Panc1 (cell line): ENCODE results near the gene FAM47B. TPM values are rescaled to one million over a fixed set of nuclear protein-coding genes. Genes with fewer than 3 reads are reported as not detected.

Experiments
- ATAC-seq: fragments of 200-7000 bp; cut with Tn5 transposase; 2 replicates; pipeline ENCODE4 v1.9.1; 2020; ENCODE audit warnings: mild to moderate bottlenecking, moderate library complexity
- BruUV-seq: library from RNA; stranded (reverse); fragments of 400-500 nt; replicated peaks from 2 replicates; lab custom pipeline; 2021; lab: Mats Ljungman, UMichigan
- CTCF ChIA-PET: fragments of 300-600 bp; sonication (Branson Sonifier 250); formaldehyde crosslinking; loops from one replicate; lab custom pipeline; 2022; ENCODE audit warnings: antibody characterized with exemption; lab: Charles Lee
- POLR2A ChIA-PET: fragments of 300-600 bp; sonication (Branson Sonifier 250); formaldehyde crosslinking; loops from one replicate; lab custom pipeline; 2022; ENCODE audit warnings: antibody characterized with exemption; lab: Charles Lee
- DNase-seq: peaks from one replicate; pipeline ENCODE4 v3.0.0-alpha.2; 2010; ENCODE audit warnings: low read depth, low spot score
- H3K27ac ChIP-seq: 2 replicates; pipeline ENCODE4 v1.5.1; 2011; ENCODE audit warnings: mild to moderate bottlenecking, low read length, inconsistent platforms
- H3K27me3 ChIP-seq: fragments of 200-500 bp; sonication (Bioruptor generic); 2 replicates; pipeline ENCODE4 v1.6.0; 2014; ENCODE audit warnings: low read length, inconsistent platforms; ENCODE audit not compliant: control insufficient read depth, insufficient read depth
- H3K36me3 ChIP-seq: fragments of 200-500 bp; sonication (Bioruptor generic); 2 replicates; pipeline ENCODE4 v1.5.1; 2014; ENCODE audit warnings: inconsistent platforms, mild to moderate bottlenecking, low read length, moderate library complexity; ENCODE audit not compliant: control insufficient read depth, insufficient read depth
- H3K4me1 ChIP-seq: 2 replicates; pipeline ENCODE4 v1.5.1; 2011; ENCODE audit warnings: inconsistent platforms, mild to moderate bottlenecking, low read length, moderate library complexity; ENCODE audit not compliant: control insufficient read depth, insufficient read depth
- H3K4me3 ChIP-seq, 2 experiments: 2 replicates each; pipeline ENCODE4 v1.5.1; 2011 to 2012; ENCODE audit warnings: low read depth in 2 of 2, low read length in 2 of 2, mild to moderate bottlenecking in 2 of 2, inconsistent platforms in 1 of 2, moderate library complexity in 1 of 2
- H3K9me3 ChIP-seq: fragments of 200-500 bp; sonication (Bioruptor generic); 2 replicates; pipeline ENCODE4 v1.5.1; 2014; ENCODE audit warnings: low read depth, mild to moderate bottlenecking, inconsistent platforms, low read length, moderate library complexity; ENCODE audit not compliant: control insufficient read depth, insufficient read depth
- CTCF ChIP-seq: fragments of 450-650 bp; IDR thresholded peaks from 2 replicates; pipeline ENCODE4 v1.5.1; 2017; ENCODE audit warnings: mild to moderate bottlenecking
- POLR2AphosphoS5 ChIP-seq: IDR thresholded peaks from 2 replicates; pipeline ENCODE4 v1.6.1; 2012; ENCODE audit warnings: mild to moderate bottlenecking, low read depth, low read length, moderate library complexity
- REST ChIP-seq, 2 experiments: IDR thresholded peaks; 2 replicates each; pipeline ENCODE4 v1.6.1; 2011 to 2012; ENCODE audit warnings: low read depth in 2 of 2, control low read depth in 1 of 2, low read length in 1 of 2, mild to moderate bottlenecking in 1 of 2, moderate library complexity in 1 of 2; ENCODE audit not compliant: insufficient read depth in 1 of 2
- SIN3A ChIP-seq: IDR thresholded peaks from 2 replicates; pipeline ENCODE4 v1.6.1; 2012; ENCODE audit warnings: low read depth, mild to moderate bottlenecking, low read length, moderate library complexity, borderline replicate concordance; ENCODE audit not compliant: insufficient read depth
- TCF7L2 ChIP-seq: IDR thresholded peaks from 2 replicates; pipeline ENCODE4 v1.6.1; 2011; ENCODE audit warnings: mild to moderate bottlenecking, low read depth, low read length, inconsistent platforms
- in situ Hi-C: cut with HindIII; loops from 2 replicates; pipeline ENCODE4 v1.10.0; 2016; ENCODE audit warnings: low sequenced_read_pairs, low pct_unique_long_range_greater_than_20kb
- intact Hi-C: fragments of 100-400 bp; cut with micrococcal nuclease; formaldehyde crosslinking; loops from one replicate; pipeline ENCODE4 v1.10.0; 2022; ENCODE audit not compliant: unreplicated experiment
- total RNA-seq: library from RNA; stranded (reverse); gene quantifications from one replicate; pipeline ENCODE4 v1.2.1, GENCODE V29; 2021; ENCODE audit not compliant: unreplicated experiment

Gene FAM47B
- total RNA-seq, 1 experiment from 2014 or later: not detected

GRCh38 chrX:34927866-34928265 is 14.7 kb upstream of the FAM47B start:
- Histone ChIP-seq H3K4me3 (no peak overlapping the region), H3K36me3 (no peaks in the 10 kb centered on the region), H3K27me3 (no peaks in the 10 kb centered on the region), H3K9me3 (no peaks in the 10 kb centered on the region), H3K27ac (no peak overlapping the region), H3K4me1 (no peaks in the 10 kb centered on the region)
- POLR2A ChIA-PET: no interaction called here
- TF ChIP-seq TCF7L2: no peak
- no peak for TF ChIP-seq POLR2AphosphoS5
- no peak for TF ChIP-seq SIN3A
- no peak for TF ChIP-seq CTCF
- no peak for TF ChIP-seq REST (IDR thresholded peaks at IDR 0.05; ENCODE audit: insufficient read depth in 1 of 2, low read depth in 2 of 2, low read length in 1 of 2)
- CTCF ChIA-PET: no interaction called here
- in situ Hi-C loops (no loop called here), intact Hi-C loops (no loop called here)
- no peak for DNase-seq
- ATAC-seq: no peak
- no TSS peak for BruUV-seq

GRCh38 chrX:34943235-34943634 is 639 bp downstream of the FAM47B start:
- H3K36me3 ChIP-seq: no peaks in the 10 kb centered on the region
- H3K27ac ChIP-seq: no peak overlapping the region
- TF ChIP-seq REST (IDR thresholded peaks at IDR 0.05; ENCODE audit: insufficient read depth in 1 of 2, low read depth in 2 of 2, low read length in 1 of 2) (no peak), SIN3A (no peak), POLR2AphosphoS5 (no peak)
- no TSS peak for BruUV-seq
- POLR2A ChIA-PET: no interaction called here
- CTCF ChIA-PET: no interaction called here
- no peak for DNase-seq
- no peaks in the 10 kb centered on the region for H3K27me3 ChIP-seq
- ATAC-seq: no peak
- intact Hi-C loops (no loop called here), in situ Hi-C loops (no loop called here)
- no peaks in the 10 kb centered on the region for H3K9me3 ChIP-seq
- no peaks in the 10 kb centered on the region for H3K4me1 ChIP-seq
- H3K4me3 ChIP-seq: no peak overlapping the region
